Sigmoid colon (tissue), 3 donors: ENCODE measurements around the gene NUBP2.

ENCODE experiments used
- CTCF ChIP-seq, 4 experiments: fragments of 450-650 bp in 3 of 4; fragments of 200-600 bp in 1 of 4; IDR thresholded peaks; one replicate each; pipeline ENCODE4 v1.5.1; 2016 to 2019; ENCODE audit warnings: antibody characterized with exemption in 4 of 4, mild to moderate bottlenecking in 3 of 4, moderate library complexity in 2 of 4
- POLR2A ChIP-seq, 2 donors: fragments of 450-650 bp; IDR thresholded peaks; one replicate each; pipeline ENCODE4 v1.6.1; 2016; ENCODE audit warnings: antibody characterized with exemption in 2 of 2, mild to moderate bottlenecking in 2 of 2, moderate library complexity in 2 of 2

DNA sequence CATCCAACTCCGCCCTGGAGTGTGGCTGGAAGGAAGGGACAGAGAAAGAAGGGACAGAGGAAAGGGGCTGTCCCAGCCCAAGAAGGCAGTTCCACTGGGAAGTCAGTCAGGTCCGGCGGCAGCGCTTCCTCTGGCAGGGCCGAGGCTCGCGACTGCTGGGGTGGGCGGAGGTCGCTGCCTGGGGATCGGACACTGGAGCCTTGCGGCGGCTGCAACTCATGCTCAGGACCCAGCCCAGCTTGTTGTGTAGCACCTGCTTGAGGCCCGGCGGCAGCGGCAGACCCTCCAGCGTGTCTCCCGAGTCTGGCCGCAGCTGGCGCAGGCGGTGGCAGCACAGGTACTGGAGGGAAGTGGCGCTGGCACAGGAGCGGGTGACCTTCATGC lies 5.8 kb upstream of the NUBP2 start:
- TF ChIP-seq CTCF (IDR thresholded peaks at IDR 0.05) (no peak), POLR2A (IDR thresholded peaks at IDR 0.05) (no peak)
